GM04503 (cell line): ENCODE measurements around the gene RAB30.

Experiments
- DNase-seq: peaks from one replicate; pipeline ENCODE4 v3.0.0-alpha.2; 2012; ENCODE audit warnings: low read depth

Gene RAB30

DNA sequence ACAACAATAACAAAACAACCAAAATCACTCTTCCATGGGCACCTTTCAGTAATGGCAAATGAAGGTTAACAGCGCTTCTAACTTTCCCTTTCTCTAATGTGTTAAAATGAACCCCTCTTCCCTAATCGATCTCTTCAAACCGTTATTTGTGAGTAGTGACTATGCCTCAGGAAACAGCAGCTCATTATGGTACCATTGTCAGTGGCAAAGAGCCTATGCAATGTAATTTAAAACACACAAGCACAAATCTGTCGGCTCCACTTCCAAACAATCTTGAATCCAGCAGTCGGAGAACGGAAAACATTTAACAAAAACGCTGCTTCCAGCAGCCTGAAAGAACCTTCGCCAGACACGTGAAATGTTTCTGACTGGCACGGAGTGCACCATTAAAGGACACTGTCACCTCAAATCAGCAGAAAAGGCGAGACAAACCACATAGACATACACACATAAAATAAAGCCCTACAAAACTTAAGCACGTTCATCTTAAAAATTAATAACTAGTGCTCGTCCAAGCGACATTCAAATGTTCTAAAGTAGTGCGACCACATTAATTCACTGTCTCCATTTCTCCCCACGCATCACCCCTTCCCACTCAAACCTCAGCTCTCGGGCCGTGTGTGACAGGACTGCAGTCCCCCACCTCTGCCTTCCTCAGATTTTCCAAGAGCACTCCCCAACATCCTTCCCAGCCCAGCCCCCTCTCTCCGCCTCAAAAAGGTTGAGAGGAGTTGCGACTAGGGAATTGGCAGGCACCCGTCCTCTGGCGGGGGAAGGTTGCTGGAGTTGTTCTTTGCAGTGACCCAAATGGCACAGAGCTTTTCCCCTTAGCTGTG lies 748 bp downstream of the RAB30 start:
- no peak for DNase-seq

DNA sequence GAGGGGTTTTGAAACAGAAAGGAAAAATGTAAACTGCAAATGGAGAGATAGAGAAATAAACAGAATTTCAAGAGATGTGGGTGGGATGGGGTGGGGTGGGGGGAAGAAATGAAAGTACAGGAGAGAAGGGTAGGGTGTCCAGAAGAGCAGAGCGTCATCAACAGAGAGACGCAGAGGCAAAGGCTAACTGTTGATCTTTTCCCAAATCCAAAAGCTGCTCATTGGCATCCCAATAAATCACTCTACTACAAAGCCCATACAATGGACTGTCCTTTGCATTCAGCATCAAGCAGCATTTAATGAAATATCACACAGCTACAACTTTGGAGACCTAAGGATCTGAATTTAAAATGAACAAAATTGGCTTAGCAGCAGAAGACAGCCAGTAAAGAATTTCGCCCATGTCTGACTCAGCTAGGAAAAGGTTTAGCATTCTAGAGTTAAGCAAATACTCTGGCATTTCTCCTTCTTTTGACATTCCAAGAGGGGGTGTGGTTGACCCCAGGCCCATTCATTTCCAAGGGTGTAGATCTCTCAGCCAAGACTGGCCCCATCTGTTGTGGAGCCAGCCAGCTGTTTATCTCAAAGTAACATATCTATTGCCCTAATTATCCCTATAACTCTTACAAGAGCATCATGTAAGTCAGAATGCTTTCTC lies 1.5 kb downstream of the RAB30 start:
- peak; percentile 55 for DNase-seq

DNA sequence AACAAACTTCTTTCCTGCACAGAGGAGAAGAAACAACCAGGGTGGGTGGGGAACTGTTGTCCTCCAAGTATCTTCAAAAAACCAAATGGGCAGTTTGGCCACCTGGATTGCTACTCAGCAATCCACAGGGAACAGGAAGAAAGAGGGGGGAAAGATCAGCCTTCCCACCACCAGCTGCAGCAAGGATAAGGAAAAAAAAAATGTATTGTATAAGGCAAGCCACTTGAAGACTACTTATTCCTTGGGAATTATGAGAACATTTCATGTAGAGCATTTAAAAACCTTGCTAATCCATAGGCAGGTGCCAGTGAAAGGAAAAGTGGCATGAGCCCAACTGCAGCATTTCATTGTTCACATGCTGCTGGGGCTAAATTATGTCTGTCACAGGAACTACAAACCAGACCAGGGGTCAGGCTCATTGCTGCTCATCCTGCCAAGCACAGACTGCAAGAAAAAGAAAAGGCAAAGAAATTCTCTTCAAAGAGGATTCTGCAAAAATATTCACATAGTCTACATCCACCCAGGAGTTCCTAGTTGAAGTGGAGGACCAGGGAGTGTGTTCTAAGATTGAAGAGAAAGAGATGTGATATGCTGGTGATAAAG lies 2.2 kb downstream of the RAB30 start:
- DNase-seq, result no peak

DNA sequence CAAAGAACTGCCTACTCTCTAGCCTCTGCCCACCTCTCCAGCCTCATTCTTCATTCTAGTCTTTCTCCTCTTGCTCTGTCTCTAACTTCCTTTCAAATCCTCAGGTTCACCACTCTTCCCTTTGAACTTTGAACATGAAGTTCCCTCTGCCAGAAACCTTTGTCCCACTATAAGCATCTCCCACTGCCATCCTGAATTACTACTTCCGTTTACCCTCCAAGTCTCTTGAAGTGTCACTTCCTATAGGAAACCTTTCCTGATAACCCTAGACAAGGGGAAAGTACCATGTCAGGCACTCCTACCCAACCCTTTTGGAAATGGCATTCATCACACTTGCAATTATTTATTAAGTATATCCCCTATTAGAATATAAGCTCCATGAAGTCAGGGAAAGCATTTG lies 3.1 kb downstream of the RAB30 start:
- no peak for DNase-seq

DNA sequence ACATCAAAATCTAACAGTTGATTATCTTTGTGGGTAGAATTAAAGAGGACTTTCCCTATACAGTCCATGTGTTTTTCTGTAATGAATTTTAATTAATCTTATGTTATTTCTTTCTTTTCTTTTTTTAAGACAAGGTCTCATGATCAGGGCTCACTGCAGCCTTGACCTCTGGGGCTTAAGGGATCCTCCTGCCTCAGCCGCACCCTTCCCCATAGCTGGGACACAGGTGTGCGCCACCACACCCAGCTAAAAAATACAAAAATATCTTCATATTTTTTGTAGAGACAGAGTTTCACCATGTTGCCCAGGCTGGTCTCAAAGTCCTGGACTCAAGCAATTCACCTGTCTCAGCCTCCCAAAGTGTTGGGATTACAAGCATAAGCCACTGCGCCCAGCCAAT lies 7.7 kb downstream of the RAB30 start:
- DNase-seq, result no peak

- peak; percentile 58 for DNase-seq
Observed at GRCh38 chr11:83063073-83063754, 8.5 kb downstream of the RAB30 start.

DNA sequence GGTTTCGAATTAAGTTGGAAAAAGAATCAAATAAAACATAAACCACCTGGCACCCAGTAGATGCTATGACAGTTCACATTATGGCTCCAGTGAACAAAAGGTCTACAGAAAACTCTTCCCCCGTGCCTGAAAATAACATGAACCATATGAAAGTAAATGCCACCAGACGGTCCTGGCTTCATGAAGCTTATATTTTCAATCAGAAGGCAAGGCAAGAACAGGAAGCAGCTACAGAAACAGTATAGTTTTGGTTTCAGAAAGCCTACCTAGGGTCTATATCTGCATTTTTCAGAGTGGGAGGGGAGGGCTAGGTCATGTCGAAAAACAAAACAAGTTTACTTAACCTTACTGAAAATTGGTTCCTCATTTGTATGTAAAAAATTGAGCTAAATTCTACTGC lies 9.8 kb downstream of the RAB30 start:
- no peak for DNase-seq

GRCh38 chr11:83060965-83061364 lies 10.7 kb downstream of the RAB30 start:
- DNase-seq, result no peak

DNA sequence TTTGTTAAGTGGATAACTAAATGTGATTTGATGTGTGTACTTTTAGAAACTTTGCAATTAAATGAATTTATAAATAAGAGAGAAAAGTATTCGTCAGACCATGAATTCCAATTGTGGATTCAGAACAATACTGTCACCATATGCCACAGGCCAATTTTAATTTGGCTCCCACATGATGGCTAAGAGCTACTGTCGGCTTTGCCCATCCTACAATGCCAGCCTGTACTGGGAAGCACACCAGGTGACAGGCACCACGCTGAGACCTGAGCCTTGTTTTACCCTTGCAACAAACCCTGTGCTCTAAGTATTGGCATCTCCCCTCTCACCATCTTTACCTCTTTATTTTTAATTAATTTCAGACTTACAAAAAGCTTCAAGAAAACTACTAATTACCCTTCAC lies 14.0 kb downstream of the RAB30 start:
- DNase-seq, result no peak

DNA sequence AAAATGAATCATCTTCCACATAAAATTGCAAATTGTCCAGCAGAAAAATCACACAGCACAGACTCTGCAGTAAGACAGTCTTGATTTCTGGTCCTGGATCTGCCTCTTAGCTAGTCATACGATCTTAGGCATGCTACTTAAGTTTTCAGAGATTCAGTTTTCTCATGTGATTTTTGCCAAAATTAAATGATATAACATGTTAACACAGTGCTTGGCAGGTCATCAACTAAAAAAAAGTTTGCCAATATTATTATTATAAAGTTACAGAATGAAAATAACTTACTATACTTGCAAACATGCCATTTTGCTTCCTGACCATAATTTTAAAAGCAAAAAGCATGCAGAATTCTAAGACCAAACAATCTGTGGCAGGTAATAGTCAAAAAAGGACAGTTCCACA lies 15.1 kb downstream of the RAB30 start:
- no peak for DNase-seq

GRCh38 chr11:83056204-83056603 lies 15.5 kb downstream of the RAB30 start:
- no peak for DNase-seq

DNA sequence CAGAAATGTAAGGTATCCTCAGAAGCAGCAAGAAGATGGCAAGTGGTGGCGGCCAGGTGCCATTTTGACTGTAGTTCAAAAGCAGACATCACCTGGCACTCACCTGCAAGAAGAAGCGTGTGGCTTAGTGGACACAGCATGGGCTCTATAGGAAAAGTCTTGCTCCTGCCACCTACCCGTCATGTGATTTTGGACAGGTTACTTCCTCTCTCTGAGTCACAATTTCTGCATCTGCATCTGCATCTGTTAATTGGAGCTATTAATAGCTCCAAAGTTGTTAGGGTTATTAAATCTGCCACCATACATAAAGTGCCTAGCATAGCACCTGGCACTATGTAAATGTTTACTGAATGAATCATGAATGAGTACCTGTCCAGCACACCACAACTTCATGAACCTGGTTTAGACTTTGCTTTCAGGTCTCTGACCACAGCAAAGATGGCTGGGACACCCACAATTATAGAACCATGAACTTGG lies 16.8 kb downstream of the RAB30 start:
- no peak for DNase-seq

DNA sequence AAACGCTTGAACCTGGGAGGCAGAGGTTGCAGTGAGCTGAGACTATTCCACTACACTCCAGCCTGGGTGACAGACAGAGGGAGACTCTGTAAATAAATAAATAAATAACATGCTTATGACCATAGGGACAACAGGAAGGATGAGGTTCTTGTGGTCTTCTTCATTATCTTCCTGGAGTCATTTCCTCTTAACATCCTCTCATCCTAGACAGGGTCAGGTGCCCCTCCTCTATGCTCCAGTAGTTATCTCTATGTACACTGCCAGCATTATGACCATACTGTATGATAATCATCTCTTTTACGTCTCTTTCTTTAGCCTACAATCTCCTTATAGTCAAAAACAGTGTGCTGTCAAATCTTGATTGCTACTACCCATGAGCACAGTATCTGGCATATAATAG lies 17.7 kb downstream of the RAB30 start:
- DNase-seq, result no peak

DNA sequence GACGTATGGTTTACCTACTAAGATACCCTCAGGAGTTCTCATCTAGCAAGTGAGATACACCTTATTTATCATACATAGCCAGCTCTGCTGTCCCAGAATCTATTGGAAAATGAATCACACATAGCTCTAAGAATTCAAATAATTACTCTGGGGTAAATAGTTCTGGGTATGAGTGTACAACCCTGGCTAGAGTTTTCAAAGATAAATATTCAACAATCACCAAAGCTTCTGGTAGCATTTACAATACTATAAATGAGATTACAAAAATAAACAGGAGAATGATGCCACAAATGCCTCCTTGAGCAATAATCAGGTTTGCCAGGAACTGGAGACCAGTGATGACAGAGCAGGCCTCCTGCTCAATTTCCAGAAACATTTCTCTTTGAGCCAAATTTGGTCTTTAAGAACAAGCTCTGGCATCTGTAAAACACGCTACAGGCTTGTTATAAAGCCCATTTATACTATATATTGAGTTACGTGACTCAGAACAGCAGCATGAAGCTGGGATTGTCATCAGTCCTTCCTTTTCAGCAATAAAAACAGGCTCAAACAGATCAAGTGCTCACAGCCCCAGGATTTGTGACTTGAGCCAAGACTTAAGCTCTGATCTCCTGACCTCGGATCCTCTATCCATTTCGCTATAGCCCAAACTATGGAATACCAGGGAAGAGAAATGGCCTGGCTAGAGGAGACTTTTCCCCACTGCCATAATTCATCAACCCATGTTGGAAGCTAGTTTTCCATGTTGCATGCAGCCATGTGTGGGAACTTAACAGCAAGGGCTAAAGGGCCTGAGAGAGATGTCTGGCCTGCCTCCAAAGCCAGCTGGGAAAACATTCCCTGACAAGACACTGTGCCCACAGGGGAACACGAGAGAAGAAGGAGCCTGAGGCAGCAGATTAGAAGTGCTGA lies 19.7 kb downstream of the RAB30 start:
- peak; percentile 98 for DNase-seq

DNA sequence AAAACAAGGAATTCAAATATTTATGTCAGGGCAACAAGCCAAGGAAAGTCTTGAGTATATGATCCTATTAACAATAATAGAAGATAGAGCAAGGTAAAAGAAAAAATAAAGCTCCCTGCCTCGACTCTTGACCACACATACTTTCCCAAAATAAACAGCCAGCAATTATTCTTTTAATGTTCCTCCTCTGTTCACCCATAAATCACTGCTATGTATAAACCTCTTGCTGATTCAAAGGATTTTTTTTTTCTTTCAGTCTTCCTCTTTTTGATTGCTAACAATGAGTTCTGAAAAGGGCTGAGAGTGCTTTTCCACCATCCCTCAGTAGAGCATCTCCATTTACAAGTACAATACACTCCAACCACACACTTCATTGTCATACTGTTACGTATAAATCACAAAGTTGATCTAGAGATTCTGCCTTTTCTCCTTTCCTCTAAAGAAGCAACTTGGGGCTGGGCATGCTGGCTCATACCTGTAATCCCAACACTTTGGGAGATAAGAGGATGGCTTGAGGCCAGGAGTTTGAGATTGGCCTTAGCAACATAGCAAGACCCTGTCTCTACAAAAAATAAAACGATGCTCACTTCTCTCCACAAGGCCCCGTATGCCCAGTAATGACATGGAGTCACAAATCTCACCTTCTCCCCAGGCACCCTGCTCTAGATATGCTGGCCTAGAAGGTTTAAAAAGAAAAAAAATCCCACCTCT lies 24.0 kb downstream of the RAB30 start:
- DNase-seq, result no peak

- DNase-seq, result no peak
Observed at GRCh38 chr11:83046621-83047172, 25.0 kb downstream of the RAB30 start.

DNA sequence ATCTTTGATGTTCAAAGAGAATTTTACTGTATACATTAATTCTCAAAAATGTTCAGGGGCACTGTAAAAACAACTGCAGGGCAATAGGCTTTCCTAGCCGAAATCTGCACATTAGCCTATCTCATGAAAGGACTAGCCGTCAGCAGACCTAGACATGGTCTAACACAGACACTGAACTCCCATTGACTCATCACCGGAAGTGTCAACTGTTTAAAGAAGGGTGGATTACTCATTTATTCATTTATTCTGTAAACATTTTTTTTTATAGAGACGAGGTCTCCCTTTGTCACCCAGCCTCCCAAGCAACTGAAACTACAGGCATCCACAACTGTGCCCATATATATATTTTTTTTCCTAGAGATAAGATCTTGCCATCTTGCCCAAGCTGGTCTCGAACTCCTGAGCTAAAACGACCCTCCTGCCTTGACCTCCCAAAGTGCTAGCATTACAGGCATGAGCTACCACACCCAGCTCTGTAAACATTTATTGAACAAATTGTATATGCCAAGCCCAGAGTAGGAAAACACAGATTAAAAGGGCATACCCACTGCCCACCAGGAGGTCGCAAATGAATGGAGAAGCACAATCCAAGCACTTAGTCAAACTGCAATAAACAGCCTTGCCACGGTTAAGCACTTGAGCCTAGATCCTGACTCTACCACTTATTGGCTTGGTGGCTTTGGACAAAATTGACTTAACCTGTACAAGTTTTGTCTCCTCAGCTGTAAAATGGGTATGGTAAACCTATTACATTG lies 26.6 kb downstream of the RAB30 start:
- DNase-seq, result no peak

DNA sequence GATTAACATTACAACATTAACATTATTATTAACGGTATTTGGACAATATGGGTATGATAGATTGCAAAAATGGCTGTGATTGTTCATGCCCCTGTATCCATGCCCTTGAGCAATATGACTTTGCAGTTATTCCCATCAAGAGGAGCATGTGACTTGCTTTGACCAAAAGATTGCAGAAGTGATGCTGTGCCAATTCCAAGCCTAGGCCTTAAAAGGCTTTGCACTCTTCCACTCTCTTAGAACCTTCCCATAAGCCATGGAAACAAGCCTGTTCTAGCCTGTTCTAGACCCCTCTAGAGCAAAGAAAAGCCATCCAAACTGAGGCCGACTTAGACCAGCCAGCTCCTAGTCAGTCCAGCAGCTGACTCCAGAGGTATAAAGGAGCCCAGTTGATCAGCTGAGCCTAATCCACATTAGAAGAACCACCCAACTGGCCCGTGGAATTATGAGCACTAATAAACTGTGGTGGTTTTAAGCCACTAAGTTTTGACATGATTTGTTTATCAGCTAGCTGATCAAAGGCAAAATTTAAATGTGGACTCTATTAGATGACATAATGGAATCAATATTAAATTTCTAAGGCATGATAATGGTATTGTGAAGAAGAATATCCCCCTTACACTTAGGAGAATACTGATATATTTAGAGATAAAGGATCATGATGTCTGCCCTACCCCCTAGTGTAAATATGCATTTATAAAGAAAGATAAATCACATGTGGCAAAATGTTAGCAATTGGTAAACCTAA lies 28.6 kb downstream of the RAB30 start:
- no peak for DNase-seq

GRCh38 chr11:83041126-83041525 lies 30.6 kb downstream of the RAB30 start:
- no peak for DNase-seq
